Upper lobe of right lung (tissue), 1 donor: ENCODE results near the gene FNIP2. TPM values are rescaled to one million over a fixed set of nuclear protein-coding genes. Genes with fewer than 3 reads are reported as not detected.
A peak's percentile ranks its signal among the peaks of the same experiment; 100 is the strongest.

Experiments
- ATAC-seq: fragments of 200-7000 bp; cut with Tn5 transposase; one replicate; pipeline ENCODE4 v1.9.1; 2020; ENCODE audit warnings: mild to moderate bottlenecking, moderate library complexity
- DNase-seq: peaks from one replicate; pipeline ENCODE4 v3.0.0-alpha.2; 2020
- H3K27ac ChIP-seq: fragments of 200-600 bp; one replicate; pipeline ENCODE4 v1.8.0; 2022
- H3K27me3 ChIP-seq: fragments of 200-600 bp; one replicate; pipeline ENCODE4 v1.8.0; 2022; ENCODE audit warnings: mild to moderate bottlenecking
- H3K36me3 ChIP-seq: fragments of 200-600 bp; one replicate; pipeline ENCODE4 v1.8.0; 2022
- H3K4me1 ChIP-seq: fragments of 200-600 bp; one replicate; pipeline ENCODE4 v1.8.0; 2022
- H3K4me3 ChIP-seq: fragments of 200-600 bp; one replicate; pipeline ENCODE4 v1.8.0; 2022; ENCODE audit warnings: mild to moderate bottlenecking
- H3K9me3 ChIP-seq: fragments of 200-600 bp; one replicate; pipeline ENCODE4 v1.8.0; 2022
- CTCF ChIP-seq: fragments of 200-600 bp; IDR thresholded peaks from one replicate; pipeline ENCODE4 v1.8.0; 2022; ENCODE audit warnings: antibody characterized with exemption
- intact Hi-C: fragments of 100-400 bp; cut with DNase I; formaldehyde crosslinking; loops from one replicate; pipeline ENCODE4 v1.11.0; 2022
- total RNA-seq: library from RNA; stranded (reverse); fragmentation: NEBNext Ultra II Directional; extraction: Animal tissue kit (Norgen Biotek cat#: 25700); gene quantifications from one replicate; pipeline ENCODE4 v1.2.1, GENCODE V29; 2021
- donor health status: DM: no; HTN: yes; CAD: no; lungs with severe emphysema.

FNIP2 gene
- total RNA-seq, 1 donor from 2014 or later, result 98.4 TPM

- Histone ChIP-seq H3K36me3 (peaks cover 61% of the 10 kb centered on the region), H3K9me3 (no peaks in the 10 kb centered on the region), H3K4me3 (no peak overlapping the region), H3K4me1 (no peaks in the 10 kb centered on the region), H3K27ac (no peak overlapping the region), H3K27me3 (no peaks in the 10 kb centered on the region)
- ATAC-seq (peak; percentile 31), DNase-seq (no peak)
- no peak for TF ChIP-seq CTCF
- intact Hi-C loops, result no loop called here
Observed at GRCh38 chr4:158835226-158836001, 66.6 kb downstream of the FNIP2 start.

DNA sequence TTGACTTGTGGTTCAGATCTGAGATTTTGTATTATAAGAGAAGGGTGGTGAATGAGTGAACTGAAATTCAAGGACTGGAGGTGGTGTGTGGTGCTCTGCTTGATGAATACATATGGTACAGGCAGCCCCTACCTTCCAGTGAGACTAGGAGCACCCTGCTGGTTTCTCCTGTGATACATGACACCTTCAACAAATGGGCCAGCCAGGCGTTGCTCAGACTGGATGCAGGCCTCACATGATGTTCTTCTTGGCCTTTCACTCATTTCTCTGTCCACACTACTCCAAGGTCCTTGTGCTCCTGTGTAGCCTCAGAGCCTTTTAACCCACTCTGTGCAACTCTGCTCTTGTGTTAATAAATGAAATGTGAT is 67.2 kb downstream of the FNIP2 start:
- Histone ChIP-seq H3K27ac (no peak overlapping the region), H3K4me1 (no peaks in the 10 kb centered on the region), H3K36me3 (peaks cover 58% of the 10 kb centered on the region), H3K4me3 (no peak overlapping the region), H3K27me3 (no peaks in the 10 kb centered on the region), H3K9me3 (no peaks in the 10 kb centered on the region)
- DNase-seq (no peak), ATAC-seq (peak; percentile 27)
- intact Hi-C loops, result no loop called here
- no peak for TF ChIP-seq CTCF

DNA sequence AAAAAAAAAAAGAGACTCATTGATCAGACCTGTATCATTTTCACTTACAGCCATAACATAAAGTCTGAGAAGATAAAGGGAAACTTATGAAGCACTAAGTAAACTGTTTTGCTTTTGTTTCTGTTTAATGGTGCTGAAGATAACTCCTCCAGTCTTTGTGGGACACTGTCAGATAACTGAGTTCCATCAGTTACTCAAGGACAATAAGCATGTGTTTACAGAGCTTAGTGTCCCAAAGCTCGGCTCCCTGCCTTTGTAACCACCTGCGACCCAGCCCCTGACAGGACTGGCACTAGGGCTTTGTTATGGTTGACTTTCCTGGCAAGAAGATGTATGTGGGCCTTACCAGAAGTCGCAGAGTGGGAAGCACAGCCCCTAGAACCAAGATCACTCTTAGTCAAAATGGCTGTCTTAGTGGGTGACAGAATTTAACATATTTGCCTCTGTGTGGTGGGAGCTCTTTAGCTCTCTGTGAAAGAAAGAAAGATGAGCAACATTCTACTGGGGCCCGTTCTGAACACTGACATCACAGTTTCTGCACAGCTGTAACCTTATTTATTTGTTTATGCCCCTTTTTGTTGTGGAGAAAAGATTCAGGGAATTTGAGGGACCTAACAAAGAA is 68.1 kb downstream of the FNIP2 start:
- ATAC-seq (no peak), DNase-seq (no peak)
- H3K4me3 ChIP-seq, result no peak overlapping the region
- no peaks in the 10 kb centered on the region for H3K4me1 ChIP-seq
- intact Hi-C loops, result no loop called here
- TF ChIP-seq CTCF, result no peak
- no peak overlapping the region for H3K27ac ChIP-seq
- no peaks in the 10 kb centered on the region for H3K9me3 ChIP-seq
- H3K36me3 ChIP-seq, result peaks cover 61% of the 10 kb centered on the region
- H3K27me3 ChIP-seq, result no peaks in the 10 kb centered on the region

DNA sequence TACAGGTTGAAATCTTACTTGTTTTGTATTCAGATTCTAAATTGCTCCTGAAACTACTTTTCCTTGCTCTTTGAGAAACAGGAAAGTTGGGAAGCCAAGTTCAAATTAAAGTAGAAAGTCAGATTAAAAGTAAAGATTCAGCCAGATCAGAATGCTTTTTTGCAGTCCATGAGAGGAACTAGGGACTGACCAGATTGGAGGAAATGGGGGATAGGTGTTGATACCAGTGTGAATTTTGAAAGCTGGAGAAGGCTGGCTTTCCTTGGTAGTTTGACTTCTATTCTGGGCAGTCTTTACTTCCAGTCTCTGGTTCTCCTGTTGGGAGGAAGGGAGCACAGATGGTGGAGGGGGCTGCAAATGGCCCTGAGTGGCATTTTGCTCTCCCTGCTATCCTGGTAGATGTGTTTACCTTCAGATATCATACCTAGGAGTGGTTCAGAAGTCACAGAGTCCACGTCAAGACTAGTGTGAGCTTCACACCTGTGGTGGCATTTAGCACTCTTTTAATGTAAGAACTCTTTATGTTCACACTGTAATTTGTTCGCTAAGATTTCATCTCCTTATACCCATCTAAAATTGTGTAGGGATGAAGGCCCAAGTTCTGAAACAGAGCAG is 68.8 kb downstream of the FNIP2 start:
- no peak for DNase-seq
- no peak for TF ChIP-seq CTCF
- ATAC-seq, result no peak

DNA sequence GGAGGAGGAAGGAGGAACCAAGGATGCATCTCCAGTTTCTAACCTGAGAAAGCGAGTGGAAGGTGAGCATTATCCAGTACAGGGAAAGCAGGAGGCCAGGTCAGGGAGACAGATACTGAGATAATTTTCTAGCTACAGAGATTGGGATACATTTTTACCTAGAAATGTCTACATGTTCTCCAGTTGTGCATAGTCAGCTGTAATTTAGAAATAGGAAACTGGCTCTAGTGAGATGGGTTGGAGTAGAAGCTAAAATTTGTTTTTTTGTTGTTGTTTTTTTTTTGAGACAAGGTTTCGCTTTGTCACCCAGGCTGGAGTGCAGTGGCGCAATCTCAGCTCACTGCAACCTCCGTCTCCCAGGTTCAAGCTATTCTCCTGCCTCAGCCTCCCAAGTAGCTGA is 71.3 kb downstream of the FNIP2 start:
- no peak for DNase-seq
- Histone ChIP-seq H3K27ac (no peak overlapping the region), H3K4me3 (no peak overlapping the region), H3K9me3 (no peaks in the 10 kb centered on the region), H3K4me1 (no peaks in the 10 kb centered on the region), H3K36me3 (peaks cover 45% of the 10 kb centered on the region), H3K27me3 (no peaks in the 10 kb centered on the region)
- intact Hi-C loops, result no loop called here
- no peak for ATAC-seq
- TF ChIP-seq CTCF, result no peak

More for the DNA sequence above, 68.8 kb downstream of the FNIP2 start:
- peaks cover 59% of the 10 kb centered on the region for H3K36me3 ChIP-seq
- no peak overlapping the region for H3K4me3 ChIP-seq
- no peaks in the 10 kb centered on the region for H3K4me1 ChIP-seq
- H3K27me3 ChIP-seq, result no peaks in the 10 kb centered on the region
- H3K27ac ChIP-seq, result no peak overlapping the region
- intact Hi-C loops, result no loop called here
- no peaks in the 10 kb centered on the region for H3K9me3 ChIP-seq
